Measurements from ENCODE around the gene ADAMTSL1. TPM values are rescaled to one million over a fixed set of nuclear protein-coding genes. Genes with fewer than 3 reads are reported as not detected.

Gene ADAMTSL1
- total and polyA plus RNA-seq, 2 experiments from 2014 or later = 2.3 to 5.0 TPM

- no peak for TF ChIP-seq ZNF114 (CRISPR knock-in tag; IDR thresholded peaks at IDR 0.05)
- TF ChIP-seq EZH2phosphoT487 (IDR thresholded peaks at IDR 0.05; ENCODE audit: unreplicated experiment) = no peak
- TF ChIP-seq ZNF331 (CRISPR knock-in tag; IDR thresholded peaks at IDR 0.05; ENCODE audit: low read depth) = no peak
- no peak for TF ChIP-seq POLR2AphosphoS5 (IDR thresholded peaks at IDR 0.05; ENCODE audit: low read depth)
Observed at GRCh38 chr9:18678821-18679590, 205.1 kb downstream of the ADAMTSL1 start (continued).

GRCh38 chr9:18682907-18683306 is 209.0 kb downstream of the ADAMTSL1 start:
- Histone ChIP-seq H3K4me1 (ENCODE audit: insufficient read depth) (no peaks in the 10 kb centered on the region), H3F3A (replicated peaks; ENCODE audit: low read depth) (no peaks in the 10 kb centered on the region), H3K79me2 (replicated peaks; ENCODE audit: insufficient read depth) (no peaks in the 10 kb centered on the region), H3K27me3 (ENCODE audit: insufficient read depth) (no peaks in the 10 kb centered on the region), H3K4me2 (no peak overlapping the region), H3K4me3 (no peak overlapping the region), H4K20me1 (replicated peaks; ENCODE audit: insufficient read depth) (no peaks in the 10 kb centered on the region), H3K27ac (ENCODE audit: low read depth) (no peak overlapping the region), H2AFZ (no peak overlapping the region), H3K9me2 (ENCODE audit: insufficient read depth) (no peaks in the 10 kb centered on the region), H3K36me3 (ENCODE audit: insufficient read depth) (no peaks in the 10 kb centered on the region)
- no peak for ATAC-seq
- Mint-ChIP-seq H3K27ac (no peak overlapping the region), H3K4me1 (no peaks in the 10 kb centered on the region), H3K27me3 (ENCODE audit: insufficient read depth, low read depth, poor library complexity) (no peaks in the 10 kb centered on the region), H3K4me3 (no peak overlapping the region), H3K9me3 (no peaks in the 10 kb centered on the region), H3K36me3 (ENCODE audit: low read depth) (no peaks in the 10 kb centered on the region)
- no peak for TF ChIP-seq ETS1 (IDR thresholded peaks at IDR 0.05)
- TF ChIP-seq JUNB (IDR thresholded peaks at IDR 0.05; ENCODE audit: unreplicated experiment) = no peak
- no peak for TF ChIP-seq STAT1 (IDR thresholded peaks at IDR 0.05; ENCODE audit: unreplicated experiment)
- no peak for TF ChIP-seq NANOG (IDR thresholded peaks at IDR 0.05; ENCODE audit: borderline replicate concordance)
- no peak for DNase-seq (ENCODE audit: low spot score)

- no peaks in the 10 kb centered on the region for H3K36me3 ChIP-seq (ENCODE audit: insufficient read depth)
- H3K4me3 ChIP-seq = no peak overlapping the region
- H3K27ac Mint-ChIP-seq = no peak overlapping the region
- no peaks in the 10 kb centered on the region for H3K9me2 ChIP-seq (ENCODE audit: insufficient read depth)
- no peaks in the 10 kb centered on the region for H3K36me3 Mint-ChIP-seq (ENCODE audit: low read depth)
- no peaks in the 10 kb centered on the region for H3K79me2 ChIP-seq (replicated peaks; ENCODE audit: insufficient read depth)
- H3K27me3 ChIP-seq (ENCODE audit: insufficient read depth) = no peaks in the 10 kb centered on the region
- H3K27me3 Mint-ChIP-seq (ENCODE audit: insufficient read depth, low read depth, poor library complexity) = no peaks in the 10 kb centered on the region
- H3K4me1 ChIP-seq (ENCODE audit: insufficient read depth) = no peaks in the 10 kb centered on the region
- ATAC-seq (no peak), DNase-seq (ENCODE audit: low spot score) (no peak)
- no peaks in the 10 kb centered on the region for H4K20me1 ChIP-seq (replicated peaks; ENCODE audit: insufficient read depth)
- H3K4me2 ChIP-seq = no peak overlapping the region
- no peak overlapping the region for H3K27ac ChIP-seq (ENCODE audit: low read depth)
- no peaks in the 10 kb centered on the region for H3K9me3 Mint-ChIP-seq
- H3F3A ChIP-seq (replicated peaks; ENCODE audit: low read depth) = no peaks in the 10 kb centered on the region
- H3K4me1 Mint-ChIP-seq = no peaks in the 10 kb centered on the region
- H2AFZ ChIP-seq = no peak overlapping the region
- H3K4me3 Mint-ChIP-seq = no peak overlapping the region
- TF ChIP-seq STAT1 (IDR thresholded peaks at IDR 0.05; ENCODE audit: unreplicated experiment) (no peak), ZNF114 (CRISPR knock-in tag; IDR thresholded peaks at IDR 0.05) (no peak), CTCF (conservative IDR thresholded peaks at IDR 0.05; ENCODE audit: low read depth in 2 of 2) (no peak), CREB1 (CRISPR knock-in tag; IDR thresholded peaks at IDR 0.05; ENCODE audit: low read depth) (no peak), EZH2phosphoT487 (IDR thresholded peaks at IDR 0.05; ENCODE audit: unreplicated experiment) (no peak), EZH2 (IDR thresholded peaks at IDR 0.05; ENCODE audit: low read depth, unreplicated experiment) (no peak), REST (IDR thresholded peaks at IDR 0.05; ENCODE audit: unreplicated experiment) (no peak), ZNF331 (CRISPR knock-in tag; IDR thresholded peaks at IDR 0.05; ENCODE audit: low read depth) (no peak), JUNB (IDR thresholded peaks at IDR 0.05; ENCODE audit: unreplicated experiment) (no peak), ETS1 (IDR thresholded peaks at IDR 0.05) (no peak), POLR2AphosphoS5 (IDR thresholded peaks at IDR 0.05; ENCODE audit: low read depth) (no peak)
Observed at GRCh38 chr9:18683312-18683711, 209.4 kb downstream of the ADAMTSL1 start.
